HepG2 (cell line): ENCODE measurements around the gene THADA. TPM values are rescaled to one million over a fixed set of nuclear protein-coding genes. Genes with fewer than 3 reads are reported as not detected.

Experiments used
- DPF2 ChIP-seq: sonication (generic); formaldehyde crosslinking; IDR thresholded peaks from 2 replicates; pipeline ENCODE4 v1.4.0; 2020; ENCODE audit warnings: mild to moderate bottlenecking, low read depth, missing genetic modification reagents, borderline replicate concordance
- DR1 ChIP-seq: sonication (generic); formaldehyde crosslinking; IDR thresholded peaks from 2 replicates; pipeline ENCODE4 v1.8.0; 2021; ENCODE audit warnings: mild to moderate bottlenecking, missing genetic modification reagents, inconsistent platforms
- ERF ChIP-seq: IDR thresholded peaks from 2 replicates; pipeline ENCODE4 v1.6.1; 2018; ENCODE audit warnings: missing biosample characterization, missing genetic modification reagents
- FIP1L1 ChIP-seq: fragments of 200-400 bp; formaldehyde crosslinking; IDR thresholded peaks from 2 replicates; pipeline ENCODE4 v1.6.1; 2018; ENCODE audit warnings: low read depth, mild to moderate bottlenecking, low read length, moderate library complexity, borderline replicate concordance; ENCODE audit not compliant: insufficient read depth
- HES4 ChIP-seq: sonication (generic); formaldehyde crosslinking; IDR thresholded peaks from 2 replicates; pipeline ENCODE4 v1.9.0; 2021; ENCODE audit warnings: mild to moderate bottlenecking, missing genetic modification reagents, borderline replicate concordance
- JDP2 ChIP-seq: sonication (generic); formaldehyde crosslinking; IDR thresholded peaks from 2 replicates; pipeline ENCODE4 v1.8.1; 2022; ENCODE audit warnings: missing genetic modification reagents, borderline replicate concordance
- MAFG ChIP-seq: sonication (generic); formaldehyde crosslinking; IDR thresholded peaks from 2 replicates; pipeline ENCODE4 v1.5.1; 2020; ENCODE audit warnings: mild to moderate bottlenecking, missing genetic modification reagents
- MBNL3 ChIP-seq: fragments of 250-450 bp; sonication (Bioruptor Pico); conservative IDR thresholded peaks from 2 replicates; pipeline ENCODE4 v1.8.0; 2022; ENCODE audit warnings: mild to moderate bottlenecking, inconsistent platforms
- MLX ChIP-seq: IDR thresholded peaks from 2 replicates; pipeline ENCODE4 v1.6.1; 2016
- MZF1 ChIP-seq: sonication (generic); formaldehyde crosslinking; IDR thresholded peaks from 2 replicates; pipeline ENCODE4 v1.8.1; 2023; ENCODE audit warnings: mild to moderate bottlenecking, missing genetic modification reagents, borderline replicate concordance
- NR2F6 ChIP-seq, 2 experiments: IDR thresholded peaks; 2 replicates each; pipeline ENCODE4 v1.6.1; 2016; ENCODE audit warnings: antibody characterized with exemption in 1 of 2, mild to moderate bottlenecking in 1 of 2
- SMARCE1 ChIP-seq: fragments of 450-650 bp; IDR thresholded peaks from 2 replicates; pipeline ENCODE4 v1.6.1; 2017; ENCODE audit warnings: borderline replicate concordance
- SNAI1 ChIP-seq: sonication (generic); formaldehyde crosslinking; IDR thresholded peaks from 2 replicates; pipeline ENCODE4 v1.5.0; 2020; ENCODE audit warnings: mild to moderate bottlenecking, missing genetic modification reagents, borderline replicate concordance
- ZC3H13 ChIP-seq: sonication (generic); formaldehyde crosslinking; IDR thresholded peaks from 2 replicates; pipeline ENCODE4 v1.8.1; 2023; ENCODE audit warnings: mild to moderate bottlenecking, missing genetic modification reagents, moderate library complexity
- ZNF143 ChIP-seq: sonication (generic); formaldehyde crosslinking; IDR thresholded peaks from 2 replicates; pipeline ENCODE4 v1.4.0; 2020; ENCODE audit warnings: missing genetic modification reagents
- ZNF383 ChIP-seq: sonication (generic); formaldehyde crosslinking; IDR thresholded peaks from 2 replicates; pipeline ENCODE4 v1.4.0; 2020; ENCODE audit warnings: missing genetic modification reagents, mild to moderate bottlenecking, borderline replicate concordance
- ZNF451 ChIP-seq: sonication (generic); formaldehyde crosslinking; IDR thresholded peaks from 2 replicates; pipeline ENCODE4 v1.5.0; 2020; ENCODE audit warnings: mild to moderate bottlenecking, missing genetic modification reagents
- ZNF737 ChIP-seq: sonication (generic); formaldehyde crosslinking; IDR thresholded peaks from 2 replicates; pipeline ENCODE4 v1.5.0; 2020; ENCODE audit warnings: missing genetic modification reagents, mild to moderate bottlenecking, borderline replicate concordance
- ZNF746 ChIP-seq: sonication (generic); formaldehyde crosslinking; IDR thresholded peaks from 2 replicates; pipeline ENCODE4 v1.8.0; 2022; ENCODE audit warnings: mild to moderate bottlenecking, missing genetic modification reagents
- ZNF891 ChIP-seq: sonication (generic); formaldehyde crosslinking; IDR thresholded peaks from 2 replicates; pipeline ENCODE4 v1.5.0; 2020; ENCODE audit warnings: mild to moderate bottlenecking, missing genetic modification reagents
- polyA plus RNA-seq, 8 experiments: library from polyadenylated mRNA; depleted of rRNA in 3 of 8; stranded (reverse) in 7 of 8; unstranded in 1 of 8; fragments of >200 nt; fragmentation: Illumina TruSeq in 4 of 8; extraction: Trizol in 4 of 8; gene quantifications; 2 replicates each; pipeline versions ENCODE4 v1.2.1 to v1.2.3, GENCODE V29; 2011 to 2016; ENCODE audit warnings: low read depth in 4 of 8, missing spikeins in 1 of 8, mixed read lengths in 1 of 8; ENCODE audit not compliant: insufficient read depth in 1 of 8
- total RNA-seq, 5 experiments: library from RNA; depleted of rRNA; stranded (reverse); fragments of >200 nt; fragmentation: Illumina TruSeq; extraction: Trizol; gene quantifications; 2 replicates each; pipeline ENCODE4 v1.2.3, GENCODE V29; 2016; ENCODE audit warnings: low read depth in 1 of 5
- TF ChIP-seq, protein P1 (sequence below): sonication (generic); formaldehyde crosslinking; IDR thresholded peaks from 2 replicates; pipeline ENCODE4 v1.5.1; 2020; ENCODE audit warnings: missing genetic modification reagents, mild to moderate bottlenecking, borderline replicate concordance
- TF ChIP-seq, protein P2 (sequence below): sonication (generic); formaldehyde crosslinking; IDR thresholded peaks from 2 replicates; pipeline ENCODE4 v1.4.0; 2020; ENCODE audit warnings: mild to moderate bottlenecking, missing genetic modification reagents

Gene THADA
- total and polyA plus RNA-seq, 2 of the 13 experiments (the other 11 are each of a cell fraction or from before 2014, with no cell fraction given) = 12.7 to 21.7 TPM

DNA sequence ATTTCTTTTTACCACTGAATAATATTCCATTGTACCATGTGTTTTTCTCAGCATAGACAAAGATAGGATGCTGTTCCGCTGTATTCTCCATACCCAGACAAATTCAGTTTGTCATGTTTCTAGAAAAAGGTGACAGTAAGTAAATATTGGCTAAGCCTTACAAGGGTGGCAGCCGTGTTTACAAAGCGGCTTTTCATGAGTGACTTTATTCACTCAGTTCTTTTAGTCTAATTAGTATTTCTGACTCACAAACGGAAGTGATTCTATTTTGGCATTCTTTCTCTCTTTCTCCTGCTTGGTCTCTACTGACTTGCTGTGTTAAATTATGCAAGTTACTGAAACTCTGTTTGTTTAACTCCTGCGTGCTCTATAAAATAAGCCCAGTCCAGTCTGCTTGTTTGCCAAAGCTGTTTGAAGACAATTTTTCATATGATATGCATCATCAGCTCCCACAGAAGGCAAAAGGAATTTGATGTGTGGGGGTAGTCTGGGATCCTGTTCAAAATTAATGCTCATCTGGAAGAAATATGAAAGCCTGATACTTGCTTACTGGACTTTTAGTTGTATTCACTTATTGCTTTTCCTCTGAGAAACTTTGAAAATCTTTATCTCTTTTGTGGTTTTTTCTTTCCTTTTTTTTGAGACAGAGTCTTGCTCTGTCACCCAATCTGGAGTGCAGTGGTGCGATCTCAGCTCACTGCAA is 38.9 kb upstream of the THADA start (continued):
- peak; percentile 49; the same call in 1 of the 2 replicates for TF ChIP-seq DPF2 (CRISPR knock-in tag)
- TF ChIP-seq ZNF737 (CRISPR knock-in tag) = no peak
- no peak for TF ChIP-seq FIP1L1
- TF ChIP-seq, protein P1, sequence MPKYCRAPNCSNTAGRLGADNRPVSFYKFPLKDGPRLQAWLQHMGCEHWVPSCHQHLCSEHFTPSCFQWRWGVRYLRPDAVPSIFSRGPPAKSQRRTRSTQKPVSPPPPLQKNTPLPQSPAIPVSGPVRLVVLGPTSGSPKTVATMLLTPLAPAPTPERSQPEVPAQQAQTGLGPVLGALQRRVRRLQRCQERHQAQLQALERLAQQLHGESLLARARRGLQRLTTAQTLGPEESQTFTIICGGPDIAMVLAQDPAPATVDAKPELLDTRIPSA = no peak
- no peak for TF ChIP-seq ZNF746 (CRISPR knock-in tag)
- TF ChIP-seq HES4 (CRISPR knock-in tag) = no peak
- TF ChIP-seq MLX (CRISPR knock-in tag) = peak; percentile 73
- TF ChIP-seq, protein P2, sequence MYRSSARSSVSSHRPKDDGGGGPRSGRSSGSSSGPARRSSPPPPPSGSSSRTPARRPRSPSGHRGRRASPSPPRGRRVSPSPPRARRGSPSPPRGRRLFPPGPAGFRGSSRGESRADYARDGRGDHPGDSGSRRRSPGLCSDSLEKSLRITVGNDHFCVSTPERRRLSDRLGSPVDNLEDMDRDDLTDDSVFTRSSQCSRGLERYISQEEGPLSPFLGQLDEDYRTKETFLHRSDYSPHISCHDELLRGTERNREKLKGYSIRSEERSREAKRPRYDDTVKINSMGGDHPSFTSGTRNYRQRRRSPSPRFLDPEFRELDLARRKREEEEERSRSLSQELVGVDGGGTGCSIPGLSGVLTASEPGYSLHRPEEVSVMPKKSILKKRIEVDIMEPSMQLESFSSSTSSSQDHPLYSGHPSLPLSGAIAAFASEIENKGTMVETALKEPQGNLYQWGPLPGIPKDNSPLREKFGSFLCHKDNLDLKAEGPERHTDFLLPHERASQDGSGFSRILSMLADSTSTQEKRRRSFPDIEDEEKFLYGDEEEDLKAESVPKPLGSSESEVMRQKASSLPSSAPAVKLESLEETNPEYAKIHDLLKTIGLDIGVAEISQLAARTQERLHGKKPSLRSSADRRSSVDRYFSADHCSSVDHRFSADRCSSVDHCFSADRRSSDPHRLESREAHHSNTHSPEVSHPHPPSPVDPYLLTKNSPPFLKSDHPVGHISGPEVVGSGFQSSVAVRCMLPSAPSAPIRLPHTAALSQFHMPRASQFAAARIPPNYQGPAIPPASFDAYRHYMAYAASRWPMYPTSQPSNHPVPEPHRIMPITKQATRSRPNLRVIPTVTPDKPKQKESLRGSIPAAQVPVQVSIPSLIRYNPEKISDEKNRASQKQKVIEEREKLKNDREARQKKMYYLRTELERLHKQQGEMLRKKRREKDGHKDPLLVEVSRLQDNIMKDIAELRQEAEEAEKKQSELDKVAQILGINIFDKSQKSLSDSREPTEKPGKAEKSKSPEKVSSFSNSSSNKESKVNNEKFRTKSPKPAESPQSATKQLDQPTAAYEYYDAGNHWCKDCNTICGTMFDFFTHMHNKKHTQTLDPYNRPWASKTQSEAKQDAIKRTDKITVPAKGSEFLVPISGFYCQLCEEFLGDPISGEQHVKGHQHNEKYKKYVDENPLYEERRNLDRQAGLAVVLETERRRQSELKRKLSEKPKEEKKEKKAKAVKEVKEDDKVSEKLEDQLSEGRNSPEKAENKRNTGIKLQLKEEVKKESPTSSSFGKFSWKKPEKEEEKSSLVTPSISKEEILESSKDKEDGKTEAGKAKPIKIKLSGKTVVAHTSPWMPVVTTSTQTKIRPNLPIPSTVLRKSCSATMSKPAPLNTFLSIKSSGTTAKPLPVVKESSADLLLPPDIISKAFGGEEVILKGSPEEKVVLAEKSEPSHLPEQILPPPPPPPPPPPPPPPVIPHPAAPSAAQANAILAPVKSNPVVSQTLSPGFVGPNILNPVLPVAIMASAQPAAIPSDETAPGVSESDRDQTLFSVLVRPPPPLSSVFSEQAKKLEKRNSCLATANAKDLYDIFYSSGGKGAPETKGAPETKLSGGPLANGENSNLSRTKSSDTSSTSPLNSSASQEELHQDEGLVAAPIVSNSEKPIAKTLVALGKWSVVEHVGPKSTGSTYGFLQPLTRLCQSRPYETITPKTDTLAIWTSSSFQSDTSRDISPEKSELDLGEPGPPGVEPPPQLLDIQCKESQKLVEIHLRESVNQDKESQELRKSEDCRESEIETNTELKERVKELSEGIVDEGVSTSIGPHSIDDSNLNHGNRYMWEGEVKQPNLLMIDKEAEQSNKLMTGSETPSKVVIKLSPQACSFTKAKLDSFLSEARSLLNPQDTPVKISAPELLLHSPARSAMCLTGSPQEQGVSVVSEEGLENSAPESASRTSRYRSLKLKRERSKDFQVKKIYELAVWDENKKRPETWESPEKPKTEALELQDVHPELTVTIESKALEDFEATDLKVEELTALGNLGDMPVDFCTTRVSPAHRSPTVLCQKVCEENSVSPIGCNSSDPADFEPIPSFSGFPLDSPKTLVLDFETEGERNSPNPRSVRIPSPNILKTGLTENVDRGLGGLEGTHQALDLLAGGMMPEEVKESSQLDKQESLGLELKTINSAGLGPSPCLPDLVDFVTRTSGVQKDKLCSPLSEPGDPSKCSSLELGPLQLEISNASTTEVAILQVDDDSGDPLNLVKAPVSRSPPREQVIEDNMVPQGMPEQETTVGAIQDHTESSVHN = no peak
- TF ChIP-seq ERF (CRISPR knock-in tag) = peak; percentile 92
- no peak for TF ChIP-seq ZNF451
- no peak for TF ChIP-seq SNAI1 (CRISPR knock-in tag)
- TF ChIP-seq ZNF383 (CRISPR knock-in tag) = no peak
- TF ChIP-seq JDP2 (CRISPR knock-in tag) = no peak
- no peak for TF ChIP-seq MZF1 (CRISPR knock-in tag)
- TF ChIP-seq ZNF143 (CRISPR knock-in tag) = no peak
- TF ChIP-seq DR1 (CRISPR knock-in tag) = no peak
- peak; percentile 85 for TF ChIP-seq NR2F6 (IDR thresholded peaks at IDR 0.05)
- TF ChIP-seq NR2F6 (CRISPR knock-in tag; IDR thresholded peaks at IDR 0.05) = peak; percentile 78; the same call in 1 of the 2 replicates
- no peak for TF ChIP-seq MBNL3 (CRISPR knock-in tag)
- TF ChIP-seq SMARCE1 = no peak
- no peak for TF ChIP-seq ZNF891
- TF ChIP-seq ZC3H13 (CRISPR knock-in tag) = no peak
- no peak for TF ChIP-seq MAFG (CRISPR knock-in tag)
